GM15510 (cell line): ENCODE results near the gene TCP11.

Experiments
- POLR2A ChIP-seq: IDR thresholded peaks from 3 replicates; pipeline ENCODE4 v1.6.1; 2011; ENCODE audit warnings: borderline replicate concordance; ENCODE audit not compliant: insufficient read length; ENCODE audit errors: extremely low read depth

The TCP11 gene

DNA sequence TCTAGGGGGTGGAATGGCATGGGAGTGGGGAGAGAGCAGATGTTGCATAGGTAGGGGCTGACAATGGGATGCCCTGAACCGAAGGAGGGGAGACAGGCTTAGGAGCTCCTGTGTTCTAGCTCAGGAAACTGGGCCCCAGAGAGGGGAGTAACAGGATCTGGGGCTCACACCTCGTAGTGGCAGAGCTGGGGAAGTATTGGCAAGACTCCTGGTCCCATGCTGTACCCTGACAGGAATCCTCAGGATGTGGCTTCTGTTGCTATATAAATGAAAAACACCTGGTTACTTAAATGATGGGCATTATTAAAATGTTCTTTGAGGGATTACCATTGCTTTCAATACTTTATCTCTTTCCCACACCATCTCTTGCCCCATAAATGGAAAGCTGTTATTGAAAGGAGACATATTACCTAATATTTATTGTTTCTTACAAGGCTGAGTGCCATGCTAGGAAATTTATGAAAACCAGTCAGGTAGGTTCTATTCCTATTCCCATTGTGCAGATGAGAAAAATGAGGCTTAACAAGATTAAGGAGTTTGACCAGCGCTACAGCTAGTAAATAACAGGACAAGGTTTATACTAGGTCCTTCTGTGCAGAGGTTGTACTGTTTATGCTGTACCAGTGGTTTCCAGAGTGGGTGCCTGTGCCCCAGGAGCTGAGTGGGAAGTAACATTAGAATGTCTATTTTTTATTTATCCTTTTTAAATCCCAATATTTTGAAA, 35.3 kb upstream of the TCP11 start:
- TF ChIP-seq POLR2A = no peak

- no peak for TF ChIP-seq POLR2A
These were observed 33.4 kb upstream of the TCP11 start for GRCh38 chr6:35174501-35174900.

GRCh38 chr6:35174088-35174434, 32.9 kb upstream of the TCP11 start:
- no peak for TF ChIP-seq POLR2A

GRCh38 chr6:35173427-35174087, 32.4 kb upstream of the TCP11 start:
- no peak for TF ChIP-seq POLR2A

- no peak for TF ChIP-seq POLR2A
These were observed 31.9 kb upstream of the TCP11 start for GRCh38 chr6:35173044-35173426.

DNA sequence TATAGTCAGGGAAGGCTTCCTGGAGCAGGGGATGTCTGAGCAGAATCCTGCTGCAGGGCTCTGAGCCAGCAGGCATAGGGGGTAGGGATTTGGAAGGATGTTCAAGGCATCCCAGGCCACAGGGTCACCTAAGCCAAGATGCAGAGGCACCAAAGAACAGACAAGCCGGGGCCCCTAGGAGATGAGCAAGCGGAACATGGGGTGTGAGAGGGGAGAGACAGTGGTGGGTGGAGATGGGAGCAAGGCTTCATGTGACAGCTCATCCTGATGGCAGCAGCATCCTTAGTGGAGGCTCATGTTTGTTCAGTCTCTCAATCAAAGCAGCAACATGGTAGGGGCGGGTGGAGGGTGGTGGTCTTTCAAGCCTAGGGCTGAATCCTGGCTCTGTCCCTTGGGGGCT, 29.8 kb upstream of the TCP11 start:
- TF ChIP-seq POLR2A = no peak

DNA sequence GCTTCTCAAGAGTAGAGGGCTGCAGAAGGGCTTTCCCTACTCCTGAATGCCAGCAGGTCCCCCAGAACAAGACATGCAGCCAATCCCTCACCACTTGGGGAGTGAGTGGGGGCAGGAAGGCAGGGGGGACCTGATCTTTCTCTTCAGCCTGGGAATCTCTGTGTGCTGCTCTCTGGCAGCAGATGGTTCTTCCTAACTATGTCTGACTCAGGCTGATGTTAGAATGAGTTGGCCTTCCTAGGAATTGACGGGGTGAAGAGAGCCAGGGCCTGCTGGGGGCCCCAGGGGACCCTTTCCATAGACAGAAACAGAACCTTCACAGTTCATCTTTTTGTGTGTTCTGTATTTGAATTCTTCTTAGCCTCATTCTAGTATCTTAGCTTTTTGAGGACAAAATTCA, 29.0 kb upstream of the TCP11 start:
- TF ChIP-seq POLR2A = no peak

DNA sequence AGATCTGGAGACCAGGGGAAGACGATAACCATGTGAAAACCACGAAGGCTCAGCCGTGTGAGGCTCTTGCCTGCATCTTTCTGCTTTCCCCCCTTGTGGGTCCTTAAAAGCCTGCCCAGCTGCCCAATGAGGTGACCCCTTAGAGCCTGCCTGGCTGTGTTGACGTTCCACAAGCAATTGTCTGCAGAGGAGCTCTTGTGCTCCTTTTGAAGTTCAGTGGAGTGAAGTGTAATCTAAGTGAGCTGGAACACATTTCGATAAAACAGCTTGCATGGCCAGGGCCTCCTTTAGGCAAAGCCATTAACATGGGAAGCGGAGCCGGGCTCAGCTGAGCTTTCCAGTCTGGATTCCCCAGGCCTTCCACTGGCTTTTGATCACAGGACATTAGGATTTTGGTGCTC, 27.3 kb upstream of the TCP11 start:
- no peak for TF ChIP-seq POLR2A

GRCh38 chr6:35167505-35167904, 26.4 kb upstream of the TCP11 start:
- no peak for TF ChIP-seq POLR2A

DNA sequence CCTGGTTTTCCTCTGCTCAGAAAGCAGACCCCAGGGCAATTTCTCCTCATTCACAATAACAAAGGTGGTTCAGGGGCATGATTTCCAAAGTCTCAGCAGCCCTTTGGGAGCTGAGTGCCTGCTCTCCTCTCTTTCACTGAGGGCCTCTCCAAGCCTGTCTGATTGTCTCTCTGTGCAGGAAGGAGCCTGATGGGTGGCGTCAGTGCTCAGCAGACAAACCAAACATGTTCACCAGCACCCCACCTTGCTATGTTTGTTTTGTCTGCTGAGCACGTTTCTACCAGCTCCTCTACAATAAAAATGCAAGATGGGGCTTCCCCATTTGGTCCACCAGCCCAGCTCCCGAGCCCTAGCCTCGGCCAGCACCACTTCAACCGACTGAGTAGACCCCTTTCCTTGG, 25.4 kb upstream of the TCP11 start:
- TF ChIP-seq POLR2A = no peak

DNA sequence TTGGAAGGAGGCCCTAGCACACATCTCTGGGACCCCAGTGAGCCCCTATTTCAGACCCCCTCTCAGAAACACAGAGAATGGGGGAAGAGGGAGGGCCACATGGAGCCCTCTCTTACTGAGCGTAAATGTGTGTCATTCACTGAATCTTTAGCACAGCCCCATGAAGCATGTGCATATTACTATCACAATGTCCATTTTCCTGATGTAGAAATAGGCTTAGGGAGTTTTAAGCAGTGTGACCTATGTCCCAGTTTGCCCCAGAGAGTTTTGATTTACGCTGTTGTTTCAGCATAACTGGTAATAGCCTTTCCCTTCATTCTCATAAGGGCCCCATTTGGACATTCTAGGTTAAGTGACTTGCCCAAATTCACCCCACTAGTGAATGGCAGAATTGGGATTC, 25.0 kb upstream of the TCP11 start:
- TF ChIP-seq POLR2A = no peak

GRCh38 chr6:35165630-35166071, 24.5 kb upstream of the TCP11 start:
- TF ChIP-seq POLR2A = no peak

DNA sequence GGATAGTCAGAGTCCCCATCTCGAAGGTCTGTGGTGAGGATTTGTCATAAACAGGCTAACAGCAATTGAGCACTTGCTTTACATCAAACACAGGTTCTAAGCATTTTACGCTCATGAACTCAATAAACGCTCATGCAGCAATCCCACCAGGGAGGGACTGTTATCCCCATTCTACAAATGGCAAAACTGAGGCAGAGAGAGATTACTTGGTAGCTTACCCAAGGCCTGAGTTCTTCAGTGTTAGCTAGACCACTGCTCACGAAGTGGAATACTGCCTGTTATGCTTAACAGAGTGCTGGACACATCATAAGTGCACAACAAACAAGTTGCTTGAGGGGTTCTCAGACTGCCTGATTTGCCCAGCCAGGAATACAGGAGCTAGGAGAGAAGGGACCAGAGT, 23.7 kb upstream of the TCP11 start:
- no peak for TF ChIP-seq POLR2A

GRCh38 chr6:35164277-35164676, 23.1 kb upstream of the TCP11 start:
- TF ChIP-seq POLR2A = no peak

GRCh38 chr6:35163836-35164235, 22.7 kb upstream of the TCP11 start:
- TF ChIP-seq POLR2A = no peak
